ENCODE measurements around the gene NFATC1. TPM values are rescaled to one million over a fixed set of nuclear protein-coding genes. Genes with fewer than 3 reads are reported as not detected.

Gene NFATC1
- total RNA-seq, 1 donor from 2014 or later = 64.1 TPM

DNA sequence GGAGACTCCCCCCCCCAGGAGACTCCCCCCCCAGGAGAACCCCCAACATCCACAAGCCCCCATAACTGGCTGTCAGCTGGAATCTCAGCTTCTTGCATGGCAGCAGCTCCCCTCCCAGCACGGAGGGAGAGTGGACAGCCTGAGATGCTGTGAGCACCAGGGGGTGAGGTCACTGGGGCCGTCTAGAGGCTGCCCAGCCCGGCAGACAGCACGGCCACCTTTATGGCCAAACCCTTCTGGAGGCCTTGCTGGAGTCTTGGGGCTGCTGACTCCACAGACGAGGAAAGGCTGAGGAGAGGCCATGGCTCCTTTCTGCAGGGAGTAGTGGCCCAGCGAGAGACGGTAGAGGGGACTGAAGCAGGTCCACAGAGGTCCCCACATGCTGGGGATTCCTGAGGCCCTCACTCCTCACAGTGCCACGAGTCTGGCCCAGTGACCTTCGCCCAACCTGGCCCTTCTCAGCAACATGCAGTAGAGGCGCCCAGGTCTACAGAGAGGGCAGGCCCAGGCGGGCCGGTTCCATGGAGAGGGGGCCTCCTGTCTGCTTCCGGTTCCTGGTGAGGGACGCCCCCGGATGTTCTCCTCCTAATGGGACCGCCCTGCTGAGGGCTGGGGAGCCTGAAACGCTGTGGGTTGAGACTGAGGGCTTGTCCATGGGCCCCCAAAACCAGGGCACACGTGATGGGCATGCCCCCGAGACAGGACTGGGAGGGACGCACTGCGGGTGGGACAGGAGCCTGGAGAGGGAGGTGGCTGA lies 161.3 kb downstream of the NFATC1 start:
- Histone ChIP-seq H3K4me3 (no peak overlapping the region), H3K27me3 (no peaks in the 10 kb centered on the region), H3K36me3 (no peaks in the 10 kb centered on the region), H3K4me1 (no peaks in the 10 kb centered on the region), H3K27ac (no peak overlapping the region), H3K9me3 (no peaks in the 10 kb centered on the region)
- TF ChIP-seq, protein P1, sequence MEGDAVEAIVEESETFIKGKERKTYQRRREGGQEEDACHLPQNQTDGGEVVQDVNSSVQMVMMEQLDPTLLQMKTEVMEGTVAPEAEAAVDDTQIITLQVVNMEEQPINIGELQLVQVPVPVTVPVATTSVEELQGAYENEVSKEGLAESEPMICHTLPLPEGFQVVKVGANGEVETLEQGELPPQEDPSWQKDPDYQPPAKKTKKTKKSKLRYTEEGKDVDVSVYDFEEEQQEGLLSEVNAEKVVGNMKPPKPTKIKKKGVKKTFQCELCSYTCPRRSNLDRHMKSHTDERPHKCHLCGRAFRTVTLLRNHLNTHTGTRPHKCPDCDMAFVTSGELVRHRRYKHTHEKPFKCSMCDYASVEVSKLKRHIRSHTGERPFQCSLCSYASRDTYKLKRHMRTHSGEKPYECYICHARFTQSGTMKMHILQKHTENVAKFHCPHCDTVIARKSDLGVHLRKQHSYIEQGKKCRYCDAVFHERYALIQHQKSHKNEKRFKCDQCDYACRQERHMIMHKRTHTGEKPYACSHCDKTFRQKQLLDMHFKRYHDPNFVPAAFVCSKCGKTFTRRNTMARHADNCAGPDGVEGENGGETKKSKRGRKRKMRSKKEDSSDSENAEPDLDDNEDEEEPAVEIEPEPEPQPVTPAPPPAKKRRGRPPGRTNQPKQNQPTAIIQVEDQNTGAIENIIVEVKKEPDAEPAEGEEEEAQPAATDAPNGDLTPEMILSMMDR (IDR thresholded peaks at IDR 0.05) = no peak
- no peak for DNase-seq (ENCODE audit: low spot score in 2 of 2)
- intact Hi-C loops (cut with DNase I) = no loop called here

DNA sequence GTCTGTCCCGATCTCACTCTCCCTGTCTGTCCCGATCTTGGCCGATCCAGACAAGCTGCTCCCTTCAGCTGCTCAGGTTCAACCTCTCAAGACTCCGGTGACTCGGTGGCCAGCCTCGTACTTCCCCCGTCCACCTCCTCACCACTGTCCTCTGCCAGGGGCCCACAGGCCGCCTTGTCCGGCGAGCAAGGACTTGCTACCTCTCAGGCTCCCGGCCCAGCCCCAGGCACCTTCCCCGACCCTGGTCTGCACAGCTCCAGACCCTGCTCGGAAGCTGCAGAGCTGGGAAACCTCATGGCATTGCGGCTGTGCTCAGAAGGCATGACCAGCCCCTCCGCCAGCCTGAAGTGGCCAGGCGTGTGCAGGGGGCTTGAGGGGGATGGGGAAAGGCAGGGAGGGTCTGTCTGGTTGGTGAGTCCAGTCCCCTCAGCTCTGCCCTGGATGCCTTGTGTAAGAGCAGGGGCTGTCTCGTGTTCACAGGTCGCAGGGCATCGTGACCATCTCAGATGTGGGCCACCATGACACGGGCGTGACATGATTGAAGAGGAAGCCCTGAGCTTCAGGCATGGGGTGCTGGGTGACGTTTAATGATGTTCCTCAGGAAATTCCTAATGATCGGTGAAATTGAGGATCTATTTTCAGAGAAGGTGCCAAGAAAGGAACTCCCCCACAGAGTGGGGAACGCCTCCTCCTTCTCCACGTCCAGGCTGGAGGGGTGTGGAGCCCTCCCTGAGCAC lies 162.6 kb downstream of the NFATC1 start:
- intact Hi-C loops (cut with DNase I) = no loop called here

GRCh38 chr18:79558933-79559416 lies 163.2 kb downstream of the NFATC1 start:
- Histone ChIP-seq H3K9me3 (no peaks in the 10 kb centered on the region), H3K27me3 (no peaks in the 10 kb centered on the region), H3K27ac (no peak overlapping the region), H3K36me3 (no peaks in the 10 kb centered on the region), H3K4me1 (no peaks in the 10 kb centered on the region), H3K4me3 (no peak overlapping the region)
- no peak for DNase-seq (ENCODE audit: low spot score in 2 of 2)
- intact Hi-C loops (cut with DNase I) = no loop called here
- TF ChIP-seq, protein P1 (IDR thresholded peaks at IDR 0.05) = no peak

More for the DNA sequence above, 162.6 kb downstream of the NFATC1 start:
- H3K36me3 ChIP-seq = no peaks in the 10 kb centered on the region
- no peaks in the 10 kb centered on the region for H3K27me3 ChIP-seq
- no peaks in the 10 kb centered on the region for H3K4me1 ChIP-seq
- H3K27ac ChIP-seq = no peak overlapping the region
- no peaks in the 10 kb centered on the region for H3K9me3 ChIP-seq
- TF ChIP-seq, protein P1 (IDR thresholded peaks at IDR 0.05) = no peak
- no peak for DNase-seq (ENCODE audit: low spot score in 2 of 2)
- no peak overlapping the region for H3K4me3 ChIP-seq

DNA sequence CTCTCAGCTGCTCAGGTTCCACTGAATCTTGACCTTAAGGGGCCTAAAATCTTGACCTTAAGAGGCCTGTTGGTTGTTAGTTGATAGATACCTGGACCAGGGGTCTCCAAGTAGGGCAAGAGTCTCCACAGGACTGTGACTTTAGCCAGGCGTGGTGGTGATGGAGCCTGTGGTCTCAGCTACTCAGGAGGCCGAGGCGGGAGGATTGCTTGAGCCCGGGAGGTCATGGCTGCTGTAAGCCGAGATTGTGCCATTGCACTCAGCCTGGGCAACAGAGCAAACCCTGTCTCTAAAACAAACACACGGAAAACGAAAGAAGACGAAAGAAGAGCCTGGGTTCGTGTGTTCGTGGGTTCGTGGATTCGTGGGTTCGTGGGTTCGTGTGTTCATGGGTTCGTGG lies 163.7 kb downstream of the NFATC1 start:
- H3K27me3 ChIP-seq = no peaks in the 10 kb centered on the region
- no peaks in the 10 kb centered on the region for H3K36me3 ChIP-seq
- no peak overlapping the region for H3K27ac ChIP-seq
- H3K4me3 ChIP-seq = no peak overlapping the region
- TF ChIP-seq, protein P1 (IDR thresholded peaks at IDR 0.05) = no peak
- peak in 1 of 2 donors; percentile 47 for DNase-seq (ENCODE audit: low spot score in 2 of 2)
- H3K4me1 ChIP-seq = no peaks in the 10 kb centered on the region
- H3K9me3 ChIP-seq = no peaks in the 10 kb centered on the region
- intact Hi-C loops (cut with DNase I) = no loop called here

DNA sequence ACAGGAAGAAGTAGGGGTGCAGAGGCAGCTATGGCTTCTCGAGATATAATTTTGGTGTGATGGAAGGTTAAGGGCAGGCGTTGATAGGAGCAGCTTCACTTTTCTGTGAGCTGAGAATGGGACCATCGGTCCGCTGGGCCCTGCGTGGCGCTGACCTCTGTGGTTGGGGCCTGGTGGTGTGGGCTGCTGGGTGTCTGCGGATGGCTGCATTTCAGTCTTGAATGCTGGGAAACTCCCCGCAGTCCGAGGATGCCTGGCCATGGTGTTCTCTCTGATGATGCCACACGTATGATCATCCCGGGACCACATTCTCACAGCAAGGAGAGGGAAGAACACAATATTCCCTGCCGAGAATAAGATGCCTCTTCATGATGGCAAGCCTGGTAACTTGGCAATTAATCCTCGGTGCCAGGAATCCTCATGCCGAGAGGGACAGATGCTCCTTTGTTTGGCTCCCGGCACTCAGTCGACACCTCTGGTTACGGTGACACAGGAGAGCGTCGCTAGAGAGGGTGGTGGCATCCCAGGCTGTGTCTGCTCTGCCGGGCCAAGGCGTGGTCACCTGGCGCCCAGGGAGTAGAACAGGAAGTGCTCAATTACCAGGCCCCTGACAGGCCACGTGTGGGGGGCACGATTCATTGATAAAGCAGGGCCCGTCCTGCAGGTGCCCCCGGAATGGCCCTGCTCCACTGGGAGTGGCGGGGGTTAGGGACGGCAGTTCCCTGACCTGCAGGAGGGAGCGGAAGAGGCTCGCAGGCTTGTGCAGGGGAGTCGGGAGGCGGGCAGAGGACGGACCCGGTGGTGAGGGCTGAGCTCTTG lies 164.5 kb downstream of the NFATC1 start:
- no peaks in the 10 kb centered on the region for H3K36me3 ChIP-seq
- TF ChIP-seq, protein P1 (IDR thresholded peaks at IDR 0.05) = no peak
- peaks cover 0 to 7% of the 10 kb centered on the region in 2 donors for H3K4me1 ChIP-seq
- peak in 1 of 2 donors; percentile 48 for DNase-seq (ENCODE audit: low spot score in 2 of 2)
- intact Hi-C loops (cut with DNase I) = no loop called here
- peak overlapping the region in 1 of 2 donors; percentile 5 for H3K27ac ChIP-seq
- H3K27me3 ChIP-seq = no peaks in the 10 kb centered on the region
- H3K4me3 ChIP-seq = no peak overlapping the region
- no peaks in the 10 kb centered on the region for H3K9me3 ChIP-seq

Measured in ascending aorta (tissue), 2 donors.